ENCODE measurements around the gene CRAMP1.

Gene CRAMP1

DNA sequence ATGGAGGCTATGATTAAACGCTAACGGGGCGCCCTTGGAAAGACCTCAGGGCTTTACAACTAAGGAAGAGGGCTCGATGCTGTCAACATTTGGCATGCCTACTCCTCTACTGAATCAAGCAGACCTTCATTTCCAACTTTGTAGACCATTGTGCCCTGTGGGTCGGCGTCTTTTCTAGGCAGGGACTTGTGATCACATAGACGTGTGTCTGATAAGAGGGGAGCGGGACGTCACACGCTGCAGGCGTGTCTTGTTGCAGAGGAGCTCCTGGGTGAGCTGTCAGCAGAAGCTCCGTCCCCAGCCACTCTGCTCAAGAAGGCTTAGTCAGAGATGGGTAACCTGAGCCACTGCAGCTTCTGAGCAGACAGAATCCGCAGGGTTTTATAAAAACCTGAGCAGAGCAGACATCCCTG lies 96.6 kb downstream of the CRAMP1 start:
- peaks cover 0 to 10% of the 10 kb centered on the region in 2 experiments; a peak in 2 of 3 replicates for H3K36me3 ChIP-seq (ENCODE audit: control insufficient read depth in 2 of 2, insufficient read depth in 1 of 2, low read length in 2 of 2)
- H3K4me3 ChIP-seq (ENCODE audit: low read depth, low read length), result no peak overlapping the region
- ChIA-PET POLR2A (interaction anchor here (1.5 kb wide), 1 partner anchor 31 kb away, joined by 3 read pairs; the partner anchor contains the start of gene JPT2), CTCF (no interaction called here)
- H3K27ac ChIP-seq (ENCODE audit: extremely low read depth, low read depth, low read length), result no peak overlapping the region
- no peaks in the 10 kb centered on the region for H3K9me3 ChIP-seq (ENCODE audit: control insufficient read depth, insufficient read depth, low read depth, low read length)
- H3K4me1 ChIP-seq (ENCODE audit: control insufficient read depth, insufficient read depth, low read length), result peaks cover 16% of the 10 kb centered on the region
- no peak for TF ChIP-seq ZIC2 (tag by site-specific recombination; IDR thresholded peaks at IDR 0.05)
- TF ChIP-seq KLF1 (tag by site-specific recombination; IDR thresholded peaks at IDR 0.05), result no peak
- TF ChIP-seq ZNF473 (tag by site-specific recombination; IDR thresholded peaks at IDR 0.05), result no peak
- peak; percentile 82 for TF ChIP-seq ZXDB (tag by site-specific recombination; IDR thresholded peaks at IDR 0.05)
- TF ChIP-seq ZNF274 (IDR thresholded peaks at IDR 0.05; ENCODE audit: low read length), result no peak
- no peak for TF ChIP-seq ZNF274 (tag by site-specific recombination; IDR thresholded peaks at IDR 0.05; ENCODE audit: borderline replicate concordance)
- TF ChIP-seq, protein P1, sequence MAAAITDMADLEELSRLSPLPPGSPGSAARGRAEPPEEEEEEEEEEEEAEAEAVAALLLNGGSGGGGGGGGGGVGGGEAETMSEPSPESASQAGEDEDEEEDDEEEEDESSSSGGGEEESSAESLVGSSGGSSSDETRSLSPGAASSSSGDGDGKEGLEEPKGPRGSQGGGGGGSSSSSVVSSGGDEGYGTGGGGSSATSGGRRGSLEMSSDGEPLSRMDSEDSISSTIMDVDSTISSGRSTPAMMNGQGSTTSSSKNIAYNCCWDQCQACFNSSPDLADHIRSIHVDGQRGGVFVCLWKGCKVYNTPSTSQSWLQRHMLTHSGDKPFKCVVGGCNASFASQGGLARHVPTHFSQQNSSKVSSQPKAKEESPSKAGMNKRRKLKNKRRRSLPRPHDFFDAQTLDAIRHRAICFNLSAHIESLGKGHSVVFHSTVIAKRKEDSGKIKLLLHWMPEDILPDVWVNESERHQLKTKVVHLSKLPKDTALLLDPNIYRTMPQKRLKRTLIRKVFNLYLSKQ (tag by site-specific recombination; IDR thresholded peaks at IDR 0.05; ENCODE audit: borderline replicate concordance), result no peak
- no peak for TF ChIP-seq ZFP41 (tag by site-specific recombination; IDR thresholded peaks at IDR 0.05; ENCODE audit: borderline replicate concordance)
- 0 out of 2 replicates have a peak, but pooled peaks have one; percentile 24 for TF ChIP-seq SP7 (tag by site-specific recombination; IDR thresholded peaks at IDR 0.05)
- TF ChIP-seq ZNF701 (tag by site-specific recombination; IDR thresholded peaks at IDR 0.05), result no peak
- TF ChIP-seq, protein P2, sequence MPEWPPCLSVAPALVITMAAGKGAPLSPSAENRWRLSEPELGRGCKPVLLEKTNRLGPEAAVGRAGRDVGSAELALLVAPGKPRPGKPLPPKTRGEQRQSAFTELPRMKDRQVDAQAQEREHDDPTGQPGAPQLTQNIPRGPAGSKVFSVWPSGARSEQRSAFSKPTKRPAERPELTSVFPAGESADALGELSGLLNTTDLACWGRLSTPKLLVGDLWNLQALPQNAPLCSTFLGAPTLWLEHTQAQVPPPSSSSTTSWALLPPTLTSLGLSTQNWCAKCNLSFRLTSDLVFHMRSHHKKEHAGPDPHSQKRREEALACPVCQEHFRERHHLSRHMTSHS (tag by site-specific recombination; IDR thresholded peaks at IDR 0.05), result no peak
- TF ChIP-seq, protein P3, sequence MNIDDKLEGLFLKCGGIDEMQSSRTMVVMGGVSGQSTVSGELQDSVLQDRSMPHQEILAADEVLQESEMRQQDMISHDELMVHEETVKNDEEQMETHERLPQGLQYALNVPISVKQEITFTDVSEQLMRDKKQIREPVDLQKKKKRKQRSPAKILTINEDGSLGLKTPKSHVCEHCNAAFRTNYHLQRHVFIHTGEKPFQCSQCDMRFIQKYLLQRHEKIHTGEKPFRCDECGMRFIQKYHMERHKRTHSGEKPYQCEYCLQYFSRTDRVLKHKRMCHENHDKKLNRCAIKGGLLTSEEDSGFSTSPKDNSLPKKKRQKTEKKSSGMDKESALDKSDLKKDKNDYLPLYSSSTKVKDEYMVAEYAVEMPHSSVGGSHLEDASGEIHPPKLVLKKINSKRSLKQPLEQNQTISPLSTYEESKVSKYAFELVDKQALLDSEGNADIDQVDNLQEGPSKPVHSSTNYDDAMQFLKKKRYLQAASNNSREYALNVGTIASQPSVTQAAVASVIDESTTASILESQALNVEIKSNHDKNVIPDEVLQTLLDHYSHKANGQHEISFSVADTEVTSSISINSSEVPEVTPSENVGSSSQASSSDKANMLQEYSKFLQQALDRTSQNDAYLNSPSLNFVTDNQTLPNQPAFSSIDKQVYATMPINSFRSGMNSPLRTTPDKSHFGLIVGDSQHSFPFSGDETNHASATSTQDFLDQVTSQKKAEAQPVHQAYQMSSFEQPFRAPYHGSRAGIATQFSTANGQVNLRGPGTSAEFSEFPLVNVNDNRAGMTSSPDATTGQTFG (tag by site-specific recombination; IDR thresholded peaks at IDR 0.05; ENCODE audit: borderline replicate concordance), result no peak
- TF ChIP-seq, protein P4, sequence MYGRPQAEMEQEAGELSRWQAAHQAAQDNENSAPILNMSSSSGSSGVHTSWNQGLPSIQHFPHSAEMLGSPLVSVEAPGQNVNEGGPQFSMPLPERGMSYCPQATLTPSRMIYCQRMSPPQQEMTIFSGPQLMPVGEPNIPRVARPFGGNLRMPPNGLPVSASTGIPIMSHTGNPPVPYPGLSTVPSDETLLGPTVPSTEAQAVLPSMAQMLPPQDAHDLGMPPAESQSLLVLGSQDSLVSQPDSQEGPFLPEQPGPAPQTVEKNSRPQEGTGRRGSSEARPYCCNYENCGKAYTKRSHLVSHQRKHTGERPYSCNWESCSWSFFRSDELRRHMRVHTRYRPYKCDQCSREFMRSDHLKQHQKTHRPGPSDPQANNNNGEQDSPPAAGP (tag by site-specific recombination; IDR thresholded peaks at IDR 0.05), result peak; percentile 49; the same call in 1 of the 2 replicates
- TF ChIP-seq SP3 (tag by site-specific recombination; IDR thresholded peaks at IDR 0.05), result no peak
- no peak for TF ChIP-seq ZNF221 (tag by site-specific recombination; IDR thresholded peaks at IDR 0.05; ENCODE audit: borderline replicate concordance)
- no peak for TF ChIP-seq HOXA7 (CRISPR knock-in tag; IDR thresholded peaks at IDR 0.05; ENCODE audit: borderline replicate concordance)
- TF ChIP-seq ZNF37A (tag by site-specific recombination; IDR thresholded peaks at IDR 0.05), result no peak
- TF ChIP-seq OSR2 (tag by site-specific recombination; IDR thresholded peaks at IDR 0.05), result peak; percentile 98
- TF ChIP-seq, protein P5, sequence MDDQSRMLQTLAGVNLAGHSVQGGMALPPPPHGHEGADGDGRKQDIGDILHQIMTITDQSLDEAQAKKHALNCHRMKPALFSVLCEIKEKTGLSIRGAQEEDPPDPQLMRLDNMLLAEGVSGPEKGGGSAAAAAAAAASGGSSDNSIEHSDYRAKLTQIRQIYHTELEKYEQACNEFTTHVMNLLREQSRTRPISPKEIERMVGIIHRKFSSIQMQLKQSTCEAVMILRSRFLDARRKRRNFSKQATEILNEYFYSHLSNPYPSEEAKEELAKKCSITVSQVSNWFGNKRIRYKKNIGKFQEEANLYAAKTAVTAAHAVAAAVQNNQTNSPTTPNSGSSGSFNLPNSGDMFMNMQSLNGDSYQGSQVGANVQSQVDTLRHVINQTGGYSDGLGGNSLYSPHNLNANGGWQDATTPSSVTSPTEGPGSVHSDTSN (CRISPR knock-in tag; IDR thresholded peaks at IDR 0.05), result no peak
- no peak for TF ChIP-seq ZBTB7A (tag by site-specific recombination; IDR thresholded peaks at IDR 0.05; ENCODE audit: low read depth)
- no peak for TF ChIP-seq WT1 (tag by site-specific recombination; IDR thresholded peaks at IDR 0.05)
- TF ChIP-seq SALL2 (tag by site-specific recombination; IDR thresholded peaks at IDR 0.05; ENCODE audit: borderline replicate concordance), result no peak
- TF ChIP-seq TRIM28 (IDR thresholded peaks at IDR 0.05; ENCODE audit: borderline replicate concordance, low read length), result 0 out of 2 replicates have a peak, but pooled peaks have one; percentile 19
- TF ChIP-seq ZNF544 (tag by site-specific recombination; IDR thresholded peaks at IDR 0.05), result no peak
- TF ChIP-seq, protein P6, sequence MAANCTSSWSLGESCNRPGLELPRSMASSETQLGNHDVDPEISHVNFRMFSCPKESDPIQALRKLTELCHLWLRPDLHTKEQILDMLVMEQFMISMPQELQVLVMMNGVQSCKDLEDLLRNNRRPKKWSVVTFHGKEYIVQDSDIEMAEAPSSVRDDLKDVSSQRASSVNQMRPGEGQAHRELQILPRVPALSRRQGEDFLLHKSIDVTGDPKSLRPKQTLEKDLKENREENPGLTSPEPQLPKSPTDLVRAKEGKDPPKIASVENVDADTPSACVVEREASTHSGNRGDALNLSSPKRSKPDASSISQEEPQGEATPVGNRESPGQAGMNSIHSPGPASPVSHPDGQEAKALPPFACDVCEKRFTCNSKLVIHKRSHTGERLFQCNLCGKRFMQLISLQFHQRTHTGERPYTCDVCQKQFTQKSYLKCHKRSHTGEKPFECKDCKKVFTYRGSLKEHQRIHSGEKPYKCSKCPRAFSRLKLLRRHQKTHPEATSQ (tag by site-specific recombination; IDR thresholded peaks at IDR 0.05), result no peak
- TF ChIP-seq ZSCAN30 (tag by site-specific recombination; IDR thresholded peaks at IDR 0.05), result no peak
- TF ChIP-seq, protein P7, sequence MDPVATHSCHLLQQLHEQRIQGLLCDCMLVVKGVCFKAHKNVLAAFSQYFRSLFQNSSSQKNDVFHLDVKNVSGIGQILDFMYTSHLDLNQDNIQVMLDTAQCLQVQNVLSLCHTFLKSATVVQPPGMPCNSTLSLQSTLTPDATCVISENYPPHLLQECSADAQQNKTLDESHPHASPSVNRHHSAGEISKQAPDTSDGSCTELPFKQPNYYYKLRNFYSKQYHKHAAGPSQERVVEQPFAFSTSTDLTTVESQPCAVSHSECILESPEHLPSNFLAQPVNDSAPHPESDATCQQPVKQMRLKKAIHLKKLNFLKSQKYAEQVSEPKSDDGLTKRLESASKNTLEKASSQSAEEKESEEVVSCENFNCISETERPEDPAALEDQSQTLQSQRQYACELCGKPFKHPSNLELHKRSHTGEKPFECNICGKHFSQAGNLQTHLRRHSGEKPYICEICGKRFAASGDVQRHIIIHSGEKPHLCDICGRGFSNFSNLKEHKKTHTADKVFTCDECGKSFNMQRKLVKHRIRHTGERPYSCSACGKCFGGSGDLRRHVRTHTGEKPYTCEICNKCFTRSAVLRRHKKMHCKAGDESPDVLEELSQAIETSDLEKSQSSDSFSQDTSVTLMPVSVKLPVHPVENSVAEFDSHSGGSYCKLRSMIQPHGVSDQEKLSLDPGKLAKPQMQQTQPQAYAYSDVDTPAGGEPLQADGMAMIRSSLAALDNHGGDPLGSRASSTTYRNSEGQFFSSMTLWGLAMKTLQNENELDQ (tag by site-specific recombination; IDR thresholded peaks at IDR 0.05; ENCODE audit: low read depth), result no peak
